ENCODE measurements around the gene VGLL4. TPM values are rescaled to one million over a fixed set of nuclear protein-coding genes. Genes with fewer than 3 reads are reported as not detected.
A peak's percentile ranks its signal among the peaks of the same experiment; 100 is the strongest.

Gene VGLL4
- total RNA-seq, 1 donor from 2014 or later = 29.4 TPM

DNA sequence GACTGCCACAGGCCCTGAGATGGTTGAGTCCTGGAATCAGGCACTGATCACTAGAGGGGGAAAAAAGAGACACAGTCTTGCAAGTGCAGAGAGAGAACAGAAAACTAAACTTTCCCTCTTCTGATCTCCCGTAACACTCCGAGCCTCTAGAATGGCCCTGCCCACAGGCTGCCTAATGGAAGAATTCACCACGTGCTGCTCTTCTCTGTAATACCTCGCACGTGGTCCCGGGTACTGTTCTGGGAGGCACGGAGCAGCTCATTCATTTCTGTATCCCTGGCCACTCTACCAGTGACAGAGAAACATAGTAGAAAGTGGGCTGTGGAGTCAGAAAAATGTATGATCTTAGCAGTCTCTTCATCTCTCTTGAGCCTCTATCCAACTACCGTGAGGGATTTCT is 30.4 kb downstream of the VGLL4 start:
- H3K9me3 Mint-ChIP-seq (ENCODE audit: unreplicated experiment) = peaks cover 2% of the 10 kb centered on the region
- TF ChIP-seq, protein P1, sequence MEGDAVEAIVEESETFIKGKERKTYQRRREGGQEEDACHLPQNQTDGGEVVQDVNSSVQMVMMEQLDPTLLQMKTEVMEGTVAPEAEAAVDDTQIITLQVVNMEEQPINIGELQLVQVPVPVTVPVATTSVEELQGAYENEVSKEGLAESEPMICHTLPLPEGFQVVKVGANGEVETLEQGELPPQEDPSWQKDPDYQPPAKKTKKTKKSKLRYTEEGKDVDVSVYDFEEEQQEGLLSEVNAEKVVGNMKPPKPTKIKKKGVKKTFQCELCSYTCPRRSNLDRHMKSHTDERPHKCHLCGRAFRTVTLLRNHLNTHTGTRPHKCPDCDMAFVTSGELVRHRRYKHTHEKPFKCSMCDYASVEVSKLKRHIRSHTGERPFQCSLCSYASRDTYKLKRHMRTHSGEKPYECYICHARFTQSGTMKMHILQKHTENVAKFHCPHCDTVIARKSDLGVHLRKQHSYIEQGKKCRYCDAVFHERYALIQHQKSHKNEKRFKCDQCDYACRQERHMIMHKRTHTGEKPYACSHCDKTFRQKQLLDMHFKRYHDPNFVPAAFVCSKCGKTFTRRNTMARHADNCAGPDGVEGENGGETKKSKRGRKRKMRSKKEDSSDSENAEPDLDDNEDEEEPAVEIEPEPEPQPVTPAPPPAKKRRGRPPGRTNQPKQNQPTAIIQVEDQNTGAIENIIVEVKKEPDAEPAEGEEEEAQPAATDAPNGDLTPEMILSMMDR (IDR thresholded peaks at IDR 0.05; ENCODE audit: partially characterized antibody, unreplicated experiment) = no peak
- H3K27me3 Mint-ChIP-seq (ENCODE audit: unreplicated experiment) = peaks cover 2% of the 10 kb centered on the region
- peak overlapping the region; percentile 20 for H3K27ac Mint-ChIP-seq (ENCODE audit: unreplicated experiment)
- no peak for DNase-seq
- peak overlapping the region; percentile 23 for H3K4me3 Mint-ChIP-seq (ENCODE audit: unreplicated experiment)
- no peaks in the 10 kb centered on the region for H3K36me3 Mint-ChIP-seq (ENCODE audit: unreplicated experiment)
- peaks cover 67% of the 10 kb centered on the region for H3K4me1 Mint-ChIP-seq (ENCODE audit: low read depth, unreplicated experiment)

DNA sequence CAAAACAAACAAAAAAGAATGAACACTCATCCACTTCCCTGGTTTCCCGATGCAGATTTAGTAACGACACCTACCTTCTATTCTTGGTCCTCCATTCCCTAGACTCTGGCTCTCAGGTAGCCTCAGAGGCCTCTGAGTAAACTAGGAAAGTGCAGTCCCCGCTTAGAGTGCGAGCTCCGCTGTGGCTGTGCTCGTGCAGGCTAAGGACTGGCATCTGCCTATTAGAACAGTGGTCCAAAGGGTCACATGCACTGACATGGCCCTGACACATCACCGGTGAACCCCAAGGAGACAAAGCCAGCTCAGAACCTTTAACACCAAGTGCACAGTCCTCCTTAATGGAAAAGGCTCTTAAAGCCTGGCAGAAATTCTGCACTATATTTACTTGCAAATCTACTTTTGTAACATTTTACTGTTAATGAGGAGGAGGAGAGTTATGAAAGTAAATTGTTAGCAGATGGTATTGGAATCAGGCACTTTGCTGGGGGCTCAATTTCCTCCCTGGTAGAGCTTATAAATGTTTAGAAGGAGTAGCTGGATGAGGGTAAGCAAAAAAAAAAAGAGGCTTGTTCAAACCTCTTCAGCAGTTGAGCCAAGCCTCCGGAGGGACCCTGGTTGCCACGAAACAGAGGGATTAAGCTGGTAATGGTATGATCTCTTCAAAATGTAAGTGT is 31.1 kb downstream of the VGLL4 start:
- Mint-ChIP-seq H3K4me3 (ENCODE audit: unreplicated experiment) (peak overlapping the region; percentile 10), H3K9me3 (ENCODE audit: unreplicated experiment) (peaks cover 2% of the 10 kb centered on the region), H3K4me1 (ENCODE audit: low read depth, unreplicated experiment) (peaks cover 72% of the 10 kb centered on the region), H3K36me3 (ENCODE audit: unreplicated experiment) (no peaks in the 10 kb centered on the region), H3K27ac (ENCODE audit: unreplicated experiment) (peak overlapping the region; percentile 15), H3K27me3 (ENCODE audit: unreplicated experiment) (peaks cover 2% of the 10 kb centered on the region)
- no peak for DNase-seq
- TF ChIP-seq, protein P1 (IDR thresholded peaks at IDR 0.05; ENCODE audit: partially characterized antibody, unreplicated experiment) = no peak

DNA sequence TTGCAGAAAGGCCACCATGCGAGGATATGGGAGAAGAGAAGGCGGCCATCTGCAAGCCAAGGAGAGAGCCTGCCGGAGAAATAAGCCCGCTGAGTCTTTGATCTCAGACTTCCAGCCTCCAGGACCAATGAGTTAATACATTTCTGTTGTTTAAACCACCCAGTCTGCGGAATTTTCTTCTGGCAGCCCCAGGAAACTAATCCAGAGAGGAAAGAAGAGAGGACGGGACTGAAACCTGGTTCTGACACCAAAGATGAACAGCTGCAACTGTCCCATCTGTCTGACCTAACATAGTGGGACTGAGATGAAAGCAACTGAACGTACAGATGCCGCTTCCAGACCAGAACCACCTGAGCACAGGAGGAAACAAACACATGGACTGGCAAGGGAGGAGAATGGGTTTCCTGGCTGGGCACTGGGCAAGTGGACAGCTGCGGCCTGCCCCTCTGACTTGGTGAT is 32.3 kb downstream of the VGLL4 start:
- peaks cover 67% of the 10 kb centered on the region for H3K4me1 Mint-ChIP-seq (ENCODE audit: low read depth, unreplicated experiment)
- no peak for DNase-seq
- peaks cover 4% of the 10 kb centered on the region for H3K9me3 Mint-ChIP-seq (ENCODE audit: unreplicated experiment)
- H3K36me3 Mint-ChIP-seq (ENCODE audit: unreplicated experiment) = no peaks in the 10 kb centered on the region
- peaks cover 2% of the 10 kb centered on the region for H3K27me3 Mint-ChIP-seq (ENCODE audit: unreplicated experiment)
- TF ChIP-seq, protein P1 (IDR thresholded peaks at IDR 0.05; ENCODE audit: partially characterized antibody, unreplicated experiment) = no peak
- H3K4me3 Mint-ChIP-seq (ENCODE audit: unreplicated experiment) = peak overlapping the region; percentile 68
- peak overlapping the region; percentile 89 for H3K27ac Mint-ChIP-seq (ENCODE audit: unreplicated experiment)

DNA sequence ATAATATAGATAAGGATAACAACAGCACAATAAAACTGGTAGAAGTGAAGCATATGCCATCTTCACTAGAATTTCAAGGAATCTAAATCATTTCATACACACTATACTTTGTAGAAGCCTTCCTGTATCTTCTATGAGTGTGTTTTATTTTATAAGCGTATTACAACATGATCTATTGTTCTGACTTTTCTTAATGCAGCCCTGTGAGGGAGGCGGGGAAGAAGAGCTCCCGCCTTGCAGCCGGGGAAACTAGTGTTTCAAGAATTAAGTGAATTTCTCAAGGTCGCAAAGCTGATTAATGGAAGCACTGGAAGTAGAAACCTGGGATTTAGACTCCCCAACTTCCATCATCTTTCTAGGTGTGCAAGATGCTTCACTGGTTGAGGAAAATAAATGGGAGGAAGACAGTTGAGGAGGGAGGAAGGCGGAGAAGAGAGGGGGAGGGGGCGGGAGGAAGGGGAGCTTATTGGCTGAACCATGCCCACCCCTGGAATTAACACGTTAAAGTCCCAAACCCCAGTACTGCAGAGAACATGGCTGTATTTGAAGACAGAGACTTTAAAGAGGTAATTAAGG is 32.9 kb downstream of the VGLL4 start:
- Mint-ChIP-seq H3K27me3 (ENCODE audit: unreplicated experiment) (peaks cover 2% of the 10 kb centered on the region), H3K9me3 (ENCODE audit: unreplicated experiment) (peaks cover 4% of the 10 kb centered on the region)
- TF ChIP-seq, protein P1 (IDR thresholded peaks at IDR 0.05; ENCODE audit: partially characterized antibody, unreplicated experiment) = no peak

DNA sequence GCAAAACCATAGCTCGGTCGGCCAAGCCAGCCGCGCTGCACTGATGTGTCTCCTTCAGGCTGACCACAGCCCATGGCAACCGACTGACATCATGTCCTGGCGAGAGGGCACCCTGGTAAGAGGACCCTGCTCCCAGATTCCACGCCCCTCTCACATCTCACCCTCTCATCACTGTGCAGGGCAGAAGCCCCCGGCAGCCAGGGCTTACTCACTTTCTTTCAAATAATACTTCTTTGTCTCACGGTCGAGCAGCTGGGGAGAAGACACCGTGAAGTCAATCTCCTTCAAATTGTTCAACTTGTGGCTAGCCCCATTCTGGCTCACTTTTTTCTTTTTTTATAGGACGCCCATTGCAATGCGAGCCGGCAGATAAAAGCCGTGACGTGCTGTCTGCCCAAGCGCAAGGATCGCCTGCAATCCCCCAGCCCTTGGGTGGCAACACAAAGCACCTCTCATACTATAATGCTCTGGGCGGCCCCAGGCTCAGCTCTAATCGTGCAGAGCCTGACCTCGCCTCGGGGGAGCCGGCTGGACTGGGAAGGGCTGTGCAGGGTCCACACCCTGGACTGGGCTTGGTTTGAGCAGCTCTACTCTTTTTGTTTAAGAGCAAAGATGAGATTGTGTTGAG is 33.6 kb downstream of the VGLL4 start:
- TF ChIP-seq, protein P1 (IDR thresholded peaks at IDR 0.05; ENCODE audit: partially characterized antibody, unreplicated experiment) = no peak
- DNase-seq = peak; percentile 54
- H3K36me3 Mint-ChIP-seq (ENCODE audit: unreplicated experiment) = no peaks in the 10 kb centered on the region
- H3K27ac Mint-ChIP-seq (ENCODE audit: unreplicated experiment) = peak overlapping the region; percentile 89
- H3K4me1 Mint-ChIP-seq (ENCODE audit: low read depth, unreplicated experiment) = peaks cover 61% of the 10 kb centered on the region
- peaks cover 2% of the 10 kb centered on the region for H3K27me3 Mint-ChIP-seq (ENCODE audit: unreplicated experiment)
- H3K4me3 Mint-ChIP-seq (ENCODE audit: unreplicated experiment) = peak overlapping the region; percentile 18
- peaks cover 5% of the 10 kb centered on the region for H3K9me3 Mint-ChIP-seq (ENCODE audit: unreplicated experiment)

More for the DNA sequence above, 32.9 kb downstream of the VGLL4 start:
- H3K4me1 Mint-ChIP-seq (ENCODE audit: low read depth, unreplicated experiment) = peaks cover 61% of the 10 kb centered on the region
- H3K4me3 Mint-ChIP-seq (ENCODE audit: unreplicated experiment) = peak overlapping the region; percentile 68
- DNase-seq = no peak
- H3K27ac Mint-ChIP-seq (ENCODE audit: unreplicated experiment) = peak overlapping the region; percentile 89
- H3K36me3 Mint-ChIP-seq (ENCODE audit: unreplicated experiment) = no peaks in the 10 kb centered on the region

All from glutamatergic neuron (in vitro differentiated cells).